Measurements from ENCODE around the gene AUTS2. TPM values are rescaled to one million over a fixed set of nuclear protein-coding genes. Genes with fewer than 3 reads are reported as not detected.

Gene AUTS2
- polyA plus RNA-seq, 1 donor from 2014 or later, result 97.3 TPM

GRCh38 chr7:70834424-70834823 is 1236.1 kb downstream of the AUTS2 start:
- no peak overlapping the region for H3K4me2 ChIP-seq (ENCODE audit: low read length)
- no peaks in the 10 kb centered on the region for H4K20me1 ChIP-seq (ENCODE audit: insufficient read depth)
- peaks cover 4% of the 10 kb centered on the region for H3K9me3 ChIP-seq (ENCODE audit: low read length)
- no peak overlapping the region for H3K9ac ChIP-seq (ENCODE audit: low read length)
- H3K27me3 ChIP-seq (ENCODE audit: insufficient read depth, low read depth, low read length), result no peaks in the 10 kb centered on the region
- no peaks in the 10 kb centered on the region for H3F3A ChIP-seq (ENCODE audit: insufficient read depth, low read length, poor library complexity, severe bottlenecking)
- H3K36me3 ChIP-seq (ENCODE audit: insufficient read depth, low read length), result no peaks in the 10 kb centered on the region
- H3K79me2 ChIP-seq (replicated peaks; ENCODE audit: insufficient read depth, low read length), result no peaks in the 10 kb centered on the region
- TF ChIP-seq EZH2 (IDR thresholded peaks at IDR 0.05; ENCODE audit: borderline replicate concordance, insufficient read depth, low read length, poor library complexity, severe bottlenecking), result no peak
- no peak for TF ChIP-seq TAF1 (IDR thresholded peaks at IDR 0.05; ENCODE audit: low read depth)
- no peak for TF ChIP-seq CTCF (IDR thresholded peaks at IDR 0.05; ENCODE audit: poor library complexity, severe bottlenecking)
- no peak for TF ChIP-seq POLR2AphosphoS5 (IDR thresholded peaks at IDR 0.05)
- no peak for TF ChIP-seq RAD21 (conservative IDR thresholded peaks at IDR 0.05)
- no peak for TF ChIP-seq SMC3 (conservative IDR thresholded peaks at IDR 0.05; ENCODE audit: poor library complexity)
- TF ChIP-seq, protein P1, sequence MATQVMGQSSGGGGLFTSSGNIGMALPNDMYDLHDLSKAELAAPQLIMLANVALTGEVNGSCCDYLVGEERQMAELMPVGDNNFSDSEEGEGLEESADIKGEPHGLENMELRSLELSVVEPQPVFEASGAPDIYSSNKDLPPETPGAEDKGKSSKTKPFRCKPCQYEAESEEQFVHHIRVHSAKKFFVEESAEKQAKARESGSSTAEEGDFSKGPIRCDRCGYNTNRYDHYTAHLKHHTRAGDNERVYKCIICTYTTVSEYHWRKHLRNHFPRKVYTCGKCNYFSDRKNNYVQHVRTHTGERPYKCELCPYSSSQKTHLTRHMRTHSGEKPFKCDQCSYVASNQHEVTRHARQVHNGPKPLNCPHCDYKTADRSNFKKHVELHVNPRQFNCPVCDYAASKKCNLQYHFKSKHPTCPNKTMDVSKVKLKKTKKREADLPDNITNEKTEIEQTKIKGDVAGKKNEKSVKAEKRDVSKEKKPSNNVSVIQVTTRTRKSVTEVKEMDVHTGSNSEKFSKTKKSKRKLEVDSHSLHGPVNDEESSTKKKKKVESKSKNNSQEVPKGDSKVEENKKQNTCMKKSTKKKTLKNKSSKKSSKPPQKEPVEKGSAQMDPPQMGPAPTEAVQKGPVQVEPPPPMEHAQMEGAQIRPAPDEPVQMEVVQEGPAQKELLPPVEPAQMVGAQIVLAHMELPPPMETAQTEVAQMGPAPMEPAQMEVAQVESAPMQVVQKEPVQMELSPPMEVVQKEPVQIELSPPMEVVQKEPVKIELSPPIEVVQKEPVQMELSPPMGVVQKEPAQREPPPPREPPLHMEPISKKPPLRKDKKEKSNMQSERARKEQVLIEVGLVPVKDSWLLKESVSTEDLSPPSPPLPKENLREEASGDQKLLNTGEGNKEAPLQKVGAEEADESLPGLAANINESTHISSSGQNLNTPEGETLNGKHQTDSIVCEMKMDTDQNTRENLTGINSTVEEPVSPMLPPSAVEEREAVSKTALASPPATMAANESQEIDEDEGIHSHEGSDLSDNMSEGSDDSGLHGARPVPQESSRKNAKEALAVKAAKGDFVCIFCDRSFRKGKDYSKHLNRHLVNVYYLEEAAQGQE (IDR thresholded peaks at IDR 0.05; ENCODE audit: borderline replicate concordance), result no peak
- TF ChIP-seq MXI1 (conservative IDR thresholded peaks at IDR 0.05; ENCODE audit: poor library complexity, severe bottlenecking), result no peak
- TF ChIP-seq EP300 (conservative IDR thresholded peaks at IDR 0.05; ENCODE audit: poor library complexity, severe bottlenecking), result no peak
- H3K27ac ChIP-seq (ENCODE audit: low read length), result no peak overlapping the region
- no peak overlapping the region for H3K4me3 ChIP-seq (ENCODE audit: low read length)
- no peak overlapping the region for H2AFZ ChIP-seq (ENCODE audit: low read depth, low read length)
- H3K9me2 ChIP-seq (ENCODE audit: insufficient read depth, low read length), result no peaks in the 10 kb centered on the region

DNA sequence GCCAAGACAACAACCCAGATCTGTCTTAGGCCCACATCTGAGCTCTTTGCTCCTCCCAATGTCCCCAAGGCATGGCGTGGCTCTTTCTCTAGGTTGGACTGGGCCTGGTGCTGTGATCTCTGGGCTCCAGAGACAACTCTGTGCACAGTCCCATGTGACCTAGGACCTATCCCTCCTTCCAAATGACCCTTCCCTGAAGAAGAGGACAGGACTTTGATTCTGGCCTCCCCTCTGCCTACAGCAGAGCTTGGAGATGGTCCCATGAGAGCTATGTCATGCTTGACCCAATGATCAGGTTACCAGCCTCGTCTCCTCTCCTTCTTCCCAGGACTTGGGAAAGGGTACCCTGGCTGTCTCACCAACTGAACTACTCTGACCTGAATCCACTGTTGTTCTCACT is 1237.4 kb downstream of the AUTS2 start:
- no peak overlapping the region for H3K27ac ChIP-seq (ENCODE audit: low read length)
- no peaks in the 10 kb centered on the region for H3K27me3 ChIP-seq (ENCODE audit: insufficient read depth, low read depth, low read length)
- no peaks in the 10 kb centered on the region for H3K36me3 ChIP-seq (ENCODE audit: insufficient read depth, low read length)
- no peak overlapping the region for H3K4me2 ChIP-seq (ENCODE audit: low read length)
- H3K79me2 ChIP-seq (replicated peaks; ENCODE audit: insufficient read depth, low read length), result no peaks in the 10 kb centered on the region
- TF ChIP-seq TAF1 (IDR thresholded peaks at IDR 0.05; ENCODE audit: low read depth) (no peak), POLR2AphosphoS5 (IDR thresholded peaks at IDR 0.05) (no peak)
- H2AFZ ChIP-seq (ENCODE audit: low read depth, low read length), result no peak overlapping the region
- H4K20me1 ChIP-seq (ENCODE audit: insufficient read depth), result no peaks in the 10 kb centered on the region
- no peak overlapping the region for H3K4me3 ChIP-seq (ENCODE audit: low read length)
- H3K9me2 ChIP-seq (ENCODE audit: insufficient read depth, low read length), result no peaks in the 10 kb centered on the region
- peaks cover 4% of the 10 kb centered on the region for H3K9me3 ChIP-seq (ENCODE audit: low read length)
- H3F3A ChIP-seq (ENCODE audit: insufficient read depth, low read length, poor library complexity, severe bottlenecking), result no peaks in the 10 kb centered on the region
- no peak overlapping the region for H3K9ac ChIP-seq (ENCODE audit: low read length)

- H2AFZ ChIP-seq (ENCODE audit: low read depth, low read length), result no peak overlapping the region
- H3K27me3 ChIP-seq (ENCODE audit: insufficient read depth, low read depth, low read length), result no peaks in the 10 kb centered on the region
- TF ChIP-seq EP300 (conservative IDR thresholded peaks at IDR 0.05; ENCODE audit: poor library complexity, severe bottlenecking) (no peak), CTCF (IDR thresholded peaks at IDR 0.05; ENCODE audit: poor library complexity, severe bottlenecking) (no peak), MXI1 (conservative IDR thresholded peaks at IDR 0.05; ENCODE audit: poor library complexity, severe bottlenecking) (no peak), TAF1 (IDR thresholded peaks at IDR 0.05; ENCODE audit: low read depth) (no peak), RAD21 (conservative IDR thresholded peaks at IDR 0.05) (no peak)
- TF ChIP-seq, protein P1 (IDR thresholded peaks at IDR 0.05; ENCODE audit: borderline replicate concordance), result no peak
- no peaks in the 10 kb centered on the region for H3F3A ChIP-seq (ENCODE audit: insufficient read depth, low read length, poor library complexity, severe bottlenecking)
- H3K36me3 ChIP-seq (ENCODE audit: insufficient read depth, low read length), result no peaks in the 10 kb centered on the region
- no peaks in the 10 kb centered on the region for H3K79me2 ChIP-seq (replicated peaks; ENCODE audit: insufficient read depth, low read length)
- no peak overlapping the region for H3K9ac ChIP-seq (ENCODE audit: low read length)
- H3K9me2 ChIP-seq (ENCODE audit: insufficient read depth, low read length), result no peaks in the 10 kb centered on the region
- no peak overlapping the region for H3K4me2 ChIP-seq (ENCODE audit: low read length)
- H3K27ac ChIP-seq (ENCODE audit: low read length), result no peak overlapping the region
- H4K20me1 ChIP-seq (ENCODE audit: insufficient read depth), result no peaks in the 10 kb centered on the region
- peaks cover 4% of the 10 kb centered on the region for H3K9me3 ChIP-seq (ENCODE audit: low read length)
- H3K4me3 ChIP-seq (ENCODE audit: low read length), result no peak overlapping the region
Measured at GRCh38 chr7:70836279-70836678, 1238.0 kb downstream of the AUTS2 start.
